ENCODE results near the gene LRRC37A3.
"Not testable (repeated sequence)": the region's sequence is repeated elsewhere in the genome, so short reads cannot be mapped to it uniquely, and the experiment has no call there.

Gene LRRC37A3

DNA sequence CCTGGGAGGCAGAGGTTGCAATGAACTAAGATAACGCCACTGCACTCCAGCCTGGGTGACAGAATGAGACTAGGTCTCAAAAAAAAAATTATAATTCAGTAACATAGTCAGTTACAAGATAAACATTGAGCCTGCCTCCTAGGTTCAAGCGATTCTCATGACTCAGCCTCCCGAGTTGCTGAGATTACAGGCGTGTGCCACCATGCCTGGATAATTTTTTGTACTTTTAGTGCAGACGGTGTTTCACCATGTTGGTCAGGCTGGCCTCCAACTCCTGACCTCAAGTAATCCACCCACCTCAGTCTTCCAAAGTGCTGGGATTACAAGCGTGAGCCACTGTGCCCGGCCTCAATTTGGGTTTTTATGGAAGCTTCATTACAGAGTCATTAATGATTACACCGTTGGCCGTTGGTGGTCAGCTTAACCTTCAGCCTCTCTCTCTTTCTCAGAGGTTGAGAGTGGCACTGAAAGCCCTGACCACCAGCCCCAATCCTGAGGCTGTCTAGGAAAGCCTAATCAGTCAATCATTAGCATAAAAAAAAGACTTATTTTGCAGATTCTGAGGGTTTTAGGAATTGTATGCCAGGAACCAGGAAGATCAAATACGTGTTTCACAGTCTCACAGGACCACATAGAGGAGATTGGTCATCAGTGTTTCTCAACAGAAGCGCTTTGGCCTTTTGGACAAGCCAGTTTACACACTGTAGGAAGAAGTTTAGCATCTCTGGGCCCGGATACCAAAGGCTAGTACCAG is 1.3 kb upstream of the LRRC37A3 start:
- TF ChIP-seq, protein P1, sequence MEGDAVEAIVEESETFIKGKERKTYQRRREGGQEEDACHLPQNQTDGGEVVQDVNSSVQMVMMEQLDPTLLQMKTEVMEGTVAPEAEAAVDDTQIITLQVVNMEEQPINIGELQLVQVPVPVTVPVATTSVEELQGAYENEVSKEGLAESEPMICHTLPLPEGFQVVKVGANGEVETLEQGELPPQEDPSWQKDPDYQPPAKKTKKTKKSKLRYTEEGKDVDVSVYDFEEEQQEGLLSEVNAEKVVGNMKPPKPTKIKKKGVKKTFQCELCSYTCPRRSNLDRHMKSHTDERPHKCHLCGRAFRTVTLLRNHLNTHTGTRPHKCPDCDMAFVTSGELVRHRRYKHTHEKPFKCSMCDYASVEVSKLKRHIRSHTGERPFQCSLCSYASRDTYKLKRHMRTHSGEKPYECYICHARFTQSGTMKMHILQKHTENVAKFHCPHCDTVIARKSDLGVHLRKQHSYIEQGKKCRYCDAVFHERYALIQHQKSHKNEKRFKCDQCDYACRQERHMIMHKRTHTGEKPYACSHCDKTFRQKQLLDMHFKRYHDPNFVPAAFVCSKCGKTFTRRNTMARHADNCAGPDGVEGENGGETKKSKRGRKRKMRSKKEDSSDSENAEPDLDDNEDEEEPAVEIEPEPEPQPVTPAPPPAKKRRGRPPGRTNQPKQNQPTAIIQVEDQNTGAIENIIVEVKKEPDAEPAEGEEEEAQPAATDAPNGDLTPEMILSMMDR (IDR thresholded peaks at IDR 0.05; ENCODE audit: low read depth, low read length, missing control alignments) = no peak
- in situ Hi-C loops (cut with HindIII; ENCODE audit: low sequenced_read_pairs) = no loop called here
- DNase-seq (ENCODE audit: low read depth) = no peak
- H3K4me3 ChIP-seq (ENCODE audit: low read depth, low read length) = no peak overlapping the region

DNA sequence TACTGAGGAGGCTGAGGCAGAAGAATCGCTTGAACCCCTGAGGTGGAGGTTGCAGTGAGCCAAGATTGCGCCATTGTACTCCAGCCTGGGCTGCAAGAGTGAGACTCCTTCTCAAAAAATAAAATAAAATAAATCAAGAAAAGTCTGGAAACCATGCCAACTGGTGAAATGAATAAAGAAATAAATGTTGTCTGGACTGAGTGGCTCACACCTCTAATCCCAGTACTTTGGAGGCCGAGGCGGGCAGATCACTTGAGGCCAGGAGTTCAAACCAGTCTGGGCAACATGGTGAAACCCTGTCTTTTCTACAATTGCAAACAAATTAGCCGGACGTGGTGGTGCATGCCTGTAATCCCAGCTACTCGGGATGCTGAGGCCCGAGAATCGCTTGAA is 744 bp upstream of the LRRC37A3 start:
- TF ChIP-seq, protein P1 (IDR thresholded peaks at IDR 0.05; ENCODE audit: low read depth, low read length, missing control alignments) = no peak
- H3K4me3 ChIP-seq (ENCODE audit: low read depth, low read length) = peak overlapping the region; percentile 56
- no peak for DNase-seq (ENCODE audit: low read depth)
- in situ Hi-C loops (cut with HindIII; ENCODE audit: low sequenced_read_pairs) = no loop called here

DNA sequence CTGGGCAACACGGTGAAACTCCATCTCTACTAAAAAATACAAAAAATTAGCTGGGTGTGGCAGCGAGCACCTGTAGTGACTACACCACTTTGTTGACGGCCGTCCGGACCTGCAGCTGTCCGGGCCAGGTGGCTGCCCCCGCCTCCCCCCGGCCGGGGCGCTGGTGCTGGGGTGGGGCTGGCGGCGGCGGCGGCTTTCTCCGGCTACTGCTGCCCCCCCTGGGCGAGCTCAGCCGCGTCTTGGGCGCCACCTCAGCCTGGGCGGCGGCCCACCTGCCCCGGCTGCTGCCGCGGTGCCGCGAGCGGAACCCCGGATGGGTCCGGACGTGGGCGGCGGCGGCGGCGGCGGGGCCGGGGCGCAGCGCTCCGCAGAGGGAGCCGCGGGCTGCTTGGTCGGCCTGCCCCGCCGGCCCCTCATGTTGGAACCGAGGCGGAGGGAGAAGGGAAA is 413 bp downstream of the LRRC37A3 start:
- in situ Hi-C loops (cut with HindIII; ENCODE audit: low sequenced_read_pairs); DNase-seq (ENCODE audit: low read depth): not testable (repeated sequence)
- peak overlapping the region; percentile 56 for H3K4me3 ChIP-seq (ENCODE audit: low read depth, low read length)

DNA sequence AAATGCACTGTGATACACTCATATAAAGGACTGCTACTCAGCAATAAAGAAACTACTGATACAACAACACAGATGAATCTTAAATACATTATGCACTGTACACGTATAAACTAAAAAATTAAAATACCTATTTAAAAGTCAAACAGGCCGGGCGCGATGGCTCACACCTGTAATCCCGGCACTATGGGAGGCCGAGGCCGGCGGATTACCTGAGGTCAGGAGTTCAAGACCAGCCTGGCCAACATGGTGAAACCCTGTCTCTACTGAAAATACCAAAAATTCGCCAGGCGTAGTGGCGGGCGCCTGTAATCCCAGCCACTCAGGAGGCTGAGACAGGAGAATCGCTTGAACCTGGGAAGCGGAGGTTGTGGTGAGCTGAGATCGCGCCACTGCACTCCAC is 1.7 kb downstream of the LRRC37A3 start:
- DNase-seq (ENCODE audit: low read depth); in situ Hi-C loops (cut with HindIII; ENCODE audit: low sequenced_read_pairs); H3K4me3 ChIP-seq (ENCODE audit: low read depth, low read length): not testable (repeated sequence)

DNA sequence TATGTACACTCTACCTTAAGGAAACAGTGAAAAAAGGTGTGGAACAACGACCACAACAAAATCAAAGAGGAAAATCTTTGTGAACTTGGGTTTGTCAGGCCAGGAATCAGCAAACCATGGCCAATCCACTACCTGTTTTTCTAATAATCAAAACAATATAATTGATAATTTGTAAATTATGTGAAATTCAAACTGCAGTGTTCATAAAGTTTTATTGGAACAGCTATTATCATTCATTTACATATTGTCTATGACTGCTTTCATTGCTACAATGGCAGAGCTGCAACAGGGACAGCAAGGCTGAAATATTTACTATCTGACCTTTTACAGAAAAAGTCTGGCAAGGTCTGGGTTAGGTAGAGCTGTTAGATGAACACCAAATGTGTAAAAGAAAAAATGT is 4.0 kb downstream of the LRRC37A3 start:
- in situ Hi-C loops (cut with HindIII; ENCODE audit: low sequenced_read_pairs); DNase-seq (ENCODE audit: low read depth): not testable (repeated sequence)

DNA sequence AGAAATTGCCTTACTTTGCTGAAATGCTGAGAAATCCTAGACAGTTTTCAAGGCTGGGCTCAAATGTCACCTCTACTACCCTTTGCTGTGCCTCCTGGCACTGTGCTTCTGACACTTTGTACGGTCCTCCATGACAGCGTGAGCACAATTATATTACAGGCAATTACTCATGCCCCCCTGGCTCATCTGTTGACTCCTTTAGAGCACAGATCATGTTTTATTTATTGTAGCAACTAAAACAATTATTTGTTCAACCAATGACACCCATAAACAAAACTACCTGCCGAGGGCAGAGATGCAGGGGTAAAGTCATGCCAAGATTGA is 9.1 kb downstream of the LRRC37A3 start:
- DNase-seq (ENCODE audit: low read depth); H3K4me3 ChIP-seq (ENCODE audit: low read depth, low read length); in situ Hi-C loops (cut with HindIII; ENCODE audit: low sequenced_read_pairs): not testable (repeated sequence)

More for the DNA sequence above, 4.0 kb downstream of the LRRC37A3 start:
- not testable (repeated sequence) for H3K4me3 ChIP-seq (ENCODE audit: low read depth, low read length)

DNA sequence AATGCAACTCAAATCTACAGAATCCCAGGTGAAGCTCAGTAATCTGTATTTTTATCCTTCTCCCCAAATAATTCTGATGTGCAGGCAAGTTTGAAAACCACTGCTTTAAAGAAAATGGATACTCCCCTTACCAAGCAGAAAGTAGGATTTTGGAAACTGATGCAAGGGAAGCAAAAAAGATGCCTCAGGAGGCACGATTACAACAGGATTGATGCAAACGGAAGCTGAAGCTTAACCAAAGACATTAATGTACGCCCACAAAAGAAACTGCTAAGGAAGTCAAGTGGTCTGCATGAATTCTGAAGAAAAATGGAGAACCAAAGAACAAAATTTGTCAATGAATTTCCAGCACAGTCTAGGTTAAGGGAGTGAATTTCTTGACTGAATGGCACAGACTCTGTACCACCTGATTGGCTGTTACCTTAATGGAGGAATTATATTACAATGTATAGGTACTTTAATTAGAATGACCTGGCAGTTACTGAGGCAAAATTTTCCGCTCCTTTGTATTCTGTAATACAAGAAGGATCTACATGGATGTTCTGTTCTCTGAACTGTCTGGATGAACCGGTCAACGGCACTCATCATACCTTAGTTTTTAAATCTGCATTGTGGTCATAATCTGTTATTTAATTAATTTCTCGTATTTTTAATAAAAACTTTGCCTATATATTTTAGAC is 9.6 kb downstream of the LRRC37A3 start:
- H3K4me3 ChIP-seq (ENCODE audit: low read depth, low read length); DNase-seq (ENCODE audit: low read depth); in situ Hi-C loops (cut with HindIII; ENCODE audit: low sequenced_read_pairs): not testable (repeated sequence)

DNA sequence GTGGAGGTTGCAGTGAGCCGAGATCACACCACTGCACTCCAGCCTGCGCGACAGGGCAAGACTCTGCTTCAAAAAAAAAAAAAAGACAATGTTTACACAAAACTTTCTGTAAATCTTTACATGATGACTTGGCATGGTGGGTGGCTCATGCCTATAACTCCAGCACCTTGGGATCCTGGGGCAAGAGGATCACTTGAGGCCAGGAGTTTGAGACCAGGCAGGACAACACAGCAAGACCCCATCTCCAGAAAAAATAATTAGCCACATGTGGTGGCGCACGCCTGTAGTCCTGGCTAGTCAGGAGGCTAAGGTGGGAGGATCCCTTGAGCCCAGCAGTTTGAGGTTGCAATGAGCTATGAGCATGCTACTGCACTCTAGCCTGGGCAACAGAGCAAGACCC is 15.2 kb downstream of the LRRC37A3 start:
- H3K4me3 ChIP-seq (ENCODE audit: low read depth, low read length); in situ Hi-C loops (cut with HindIII; ENCODE audit: low sequenced_read_pairs); DNase-seq (ENCODE audit: low read depth): not testable (repeated sequence)

DNA sequence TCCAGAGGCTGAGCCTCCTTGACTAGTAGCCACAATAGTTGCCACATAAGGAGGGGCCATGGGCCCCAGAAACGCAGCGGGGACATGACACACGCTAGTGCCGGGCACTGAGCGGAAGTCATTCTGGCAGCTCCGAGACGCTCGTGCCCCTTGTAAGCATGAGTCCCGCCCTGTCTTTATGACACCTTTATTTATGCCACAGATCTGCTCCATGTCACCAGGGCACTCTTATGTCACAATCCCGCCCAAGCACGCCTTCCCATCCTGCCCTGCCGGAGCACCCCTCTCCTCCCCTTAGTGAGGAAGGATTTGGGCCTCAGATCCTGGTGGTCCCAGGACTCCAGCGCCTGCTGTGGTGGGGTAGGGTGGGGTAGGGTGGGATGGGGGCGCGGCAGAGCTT is 22.1 kb downstream of the LRRC37A3 start:
- H3K4me3 ChIP-seq (ENCODE audit: low read depth, low read length); DNase-seq (ENCODE audit: low read depth); in situ Hi-C loops (cut with HindIII; ENCODE audit: low sequenced_read_pairs): not testable (repeated sequence)

DNA sequence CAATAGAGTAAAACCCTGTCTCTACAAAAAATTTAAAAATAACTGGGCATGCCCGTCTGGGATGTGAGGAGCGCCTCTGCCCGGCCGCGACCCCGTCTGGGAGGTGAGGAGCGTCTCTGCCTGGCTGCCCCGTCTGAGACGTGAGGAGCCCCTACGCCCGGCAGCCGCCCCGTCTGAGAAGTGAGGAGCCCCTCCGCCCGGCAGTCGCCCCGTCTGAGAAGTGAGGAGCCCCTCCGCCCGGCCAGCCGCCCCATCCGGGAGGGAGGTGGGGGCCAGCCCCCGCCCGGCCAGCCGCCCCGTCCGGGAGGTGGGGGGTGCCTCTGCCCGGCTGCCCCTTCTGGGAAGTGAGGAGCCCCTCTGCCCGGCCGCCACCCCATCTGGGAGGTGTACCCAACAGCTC is 45.1 kb downstream of the LRRC37A3 start:
- DNase-seq (ENCODE audit: low read depth); H3K4me3 ChIP-seq (ENCODE audit: low read depth, low read length); in situ Hi-C loops (cut with HindIII; ENCODE audit: low sequenced_read_pairs): not testable (repeated sequence)

Measured in astrocyte of the cerebellum (primary cell).